ENCODE data around the gene NHSL1. TPM values are rescaled to one million over a fixed set of nuclear protein-coding genes. Genes with fewer than 3 reads are reported as not detected.

The NHSL1 gene
- total RNA-seq, 1 donor from 2014 or later: 71.3 TPM

DNA sequence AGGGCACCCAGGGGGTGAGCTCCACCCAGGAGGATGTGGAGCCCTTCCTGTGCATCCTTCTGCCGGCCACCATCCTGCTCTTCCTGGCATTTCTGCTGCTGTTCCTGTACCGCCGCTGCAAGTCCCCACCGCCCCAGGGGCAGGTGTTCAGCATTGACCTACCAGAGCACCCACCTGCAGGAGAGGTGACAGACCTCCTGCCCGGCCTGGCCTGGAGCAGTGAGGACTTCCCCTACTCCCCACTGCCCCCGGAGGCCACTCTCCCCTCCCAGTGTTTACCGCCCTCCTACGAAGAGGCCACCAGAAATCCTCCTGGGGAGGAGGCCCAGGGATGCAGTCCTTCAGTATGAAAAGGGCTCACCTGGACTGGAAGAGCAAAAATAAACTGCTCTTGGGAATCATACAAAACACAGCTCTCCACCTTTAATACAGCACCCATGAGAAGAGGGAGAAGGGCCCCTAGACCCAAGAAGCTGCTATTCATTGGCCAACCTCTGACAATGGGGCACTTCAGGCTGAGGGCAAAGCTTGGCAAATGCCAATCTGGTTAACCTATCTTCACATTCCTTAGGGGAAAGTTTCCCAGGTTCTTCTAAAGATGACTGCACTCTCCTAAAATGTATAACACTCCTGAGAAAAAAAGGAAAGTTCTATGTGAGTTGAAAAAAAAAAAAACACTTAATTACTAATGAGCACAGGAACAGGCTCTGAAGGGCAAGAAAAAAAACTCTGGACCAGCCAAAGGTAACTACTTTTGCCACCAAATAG is 116.6 kb downstream of the NHSL1 start:
- no peak for DNase-seq (ENCODE audit: low spot score in 2 of 2)
- no peak for FAIRE-seq

DNA sequence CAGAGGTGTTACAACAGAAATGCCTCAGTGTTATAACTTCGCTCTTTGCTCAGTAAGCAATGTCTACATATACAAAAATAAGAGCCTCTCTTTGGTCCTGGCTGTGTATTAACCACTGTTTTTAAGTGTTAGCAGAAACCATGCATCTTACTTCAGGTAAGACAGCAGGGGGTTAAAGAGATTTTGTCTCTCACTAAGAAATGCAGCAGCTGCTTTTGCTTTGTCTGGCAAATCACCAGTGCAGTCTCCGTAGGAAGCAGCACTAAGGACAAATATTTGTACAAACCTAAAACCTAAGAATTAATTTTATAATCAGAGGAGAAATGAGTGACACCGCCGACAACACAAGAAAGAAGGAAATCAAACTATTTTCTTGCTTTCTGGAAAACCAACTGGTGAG is 120.8 kb downstream of the NHSL1 start:
- DNase-seq (ENCODE audit: low spot score in 2 of 2): no peak
- no peak for FAIRE-seq

DNA sequence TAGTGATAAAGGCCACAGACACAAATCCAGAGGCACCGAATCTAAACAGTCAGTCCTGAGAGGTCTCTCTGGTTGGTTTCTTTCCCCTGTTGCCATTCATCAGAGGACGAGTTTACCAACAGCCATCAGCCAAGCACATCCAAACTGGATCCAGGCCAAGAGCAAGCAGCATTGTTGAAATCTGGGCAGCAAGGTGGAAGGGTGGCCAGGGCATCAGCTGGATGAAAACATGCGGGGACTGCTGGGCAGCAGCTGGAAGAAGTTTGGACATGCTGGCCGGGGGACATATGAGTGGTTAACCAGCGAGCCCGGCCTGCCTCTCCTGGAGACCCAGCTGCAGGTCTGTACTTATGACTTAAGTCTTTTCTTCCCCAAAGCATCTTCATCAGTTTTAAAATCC is 121.5 kb downstream of the NHSL1 start, which contains the start of gene SMIM28:
Gene SMIM28, plus strand, starts transcription at position 62 of the 400 bp plus-strand sequence. Its CDS starts 168 bp downstream, at position 230.
- no peak for DNase-seq (ENCODE audit: low spot score in 2 of 2)
- FAIRE-seq: no peak

DNA sequence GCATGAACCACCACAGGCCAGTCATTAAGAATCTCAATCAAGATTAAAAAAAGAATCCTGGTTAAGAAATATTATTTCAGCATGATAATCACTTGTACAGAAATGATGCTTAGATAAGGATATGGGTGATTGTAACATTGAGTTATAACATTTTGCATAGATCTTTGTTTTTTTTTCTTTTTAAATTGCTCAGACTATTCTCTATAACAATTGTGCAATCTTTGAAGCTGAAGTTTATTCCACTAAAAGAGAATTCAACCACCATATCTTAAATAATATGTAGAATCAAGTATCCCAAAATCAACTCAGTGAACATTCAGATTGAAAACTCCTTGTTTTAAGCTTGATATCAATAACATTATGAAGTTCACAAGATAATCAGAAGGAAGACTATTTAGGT is 122.3 kb downstream of the NHSL1 start:
- no peak for FAIRE-seq
- no peak for DNase-seq (ENCODE audit: low spot score in 2 of 2)

DNA sequence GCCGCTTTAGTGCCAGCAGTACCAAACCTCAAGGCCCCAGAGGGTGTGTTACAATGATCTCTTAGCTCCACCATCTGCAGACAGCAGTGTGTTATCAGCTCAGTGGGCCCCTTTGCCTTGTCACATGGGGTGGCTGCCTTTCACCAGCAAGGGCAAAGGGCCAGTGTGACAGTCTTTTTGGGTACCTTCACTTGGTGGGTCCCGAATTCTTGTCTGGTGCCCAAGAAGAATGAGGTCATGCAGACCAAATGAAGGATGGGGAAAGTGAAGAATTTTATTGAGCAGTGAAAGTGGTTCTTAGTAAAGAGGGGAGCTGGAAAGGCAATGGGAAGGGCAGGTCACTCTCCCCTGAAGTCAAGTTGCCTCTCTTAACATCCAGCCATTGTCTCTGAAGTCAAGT is 124.5 kb downstream of the NHSL1 start:
- DNase-seq (ENCODE audit: low spot score in 2 of 2) (no peak), FAIRE-seq (no peak)

DNA sequence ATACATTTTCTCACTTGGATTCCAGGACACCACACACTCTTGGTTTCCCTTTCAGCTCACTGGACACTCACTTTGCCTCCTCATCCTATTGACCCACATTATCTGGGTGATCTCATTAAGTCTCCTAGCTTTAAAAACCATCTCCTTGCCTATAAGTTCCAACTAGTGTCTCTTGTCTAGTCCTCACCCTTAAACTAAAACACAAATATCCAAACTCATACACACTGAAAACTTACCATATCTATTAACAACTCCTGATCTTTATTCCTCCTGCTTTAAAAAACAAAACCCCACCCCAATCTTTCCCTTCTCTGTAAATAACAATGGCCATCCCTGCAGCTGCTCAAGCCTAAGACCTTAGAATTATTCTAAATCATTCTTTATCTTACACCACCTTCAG is 125.1 kb downstream of the NHSL1 start:
- DNase-seq (ENCODE audit: low spot score in 2 of 2): no peak
- FAIRE-seq: no peak

DNA sequence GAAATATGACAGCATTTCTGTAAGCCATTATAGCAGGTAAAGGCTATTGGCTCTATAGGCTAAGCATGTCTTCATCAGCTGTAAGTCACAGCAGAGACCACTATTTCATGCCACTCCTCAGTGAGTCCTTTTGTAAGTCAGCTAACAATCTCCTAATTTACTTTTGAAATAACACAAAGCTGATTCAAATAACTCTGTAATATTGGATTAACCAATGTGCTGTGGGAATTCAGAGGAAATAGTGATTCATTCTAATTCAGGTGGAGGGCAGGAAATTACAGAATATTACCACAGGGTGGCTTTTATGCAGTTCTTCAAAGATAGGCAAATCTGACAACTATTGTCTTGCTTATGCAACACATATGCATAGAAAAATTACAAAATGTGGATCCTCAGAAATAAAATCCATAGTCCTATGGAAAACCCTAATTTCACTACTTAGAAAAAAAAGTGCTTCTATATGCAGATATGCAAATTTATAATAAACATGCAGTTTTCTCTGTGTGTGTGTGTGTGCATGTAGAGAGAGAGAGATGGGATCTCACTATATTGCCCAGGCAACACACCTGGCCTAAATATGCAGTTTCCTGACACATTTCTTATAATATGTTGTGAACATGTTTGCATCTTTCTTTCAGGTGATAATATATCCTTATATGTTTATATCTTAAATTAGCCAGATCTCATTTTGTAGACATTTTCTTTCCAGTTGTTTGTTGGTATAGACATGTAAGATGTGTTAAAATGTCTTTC is 126.4 kb downstream of the NHSL1 start:
- DNase-seq (ENCODE audit: low spot score in 2 of 2): no peak
- no peak for FAIRE-seq

Small RNAs within 50 kb of the gene (small RNA-seq; reads per million reads assigned to genes)
- gene AL031003.1 (not detected), gene AL391669.1 (not detected), gene MIR3145 (0.46 reads per million, percentile 34 among the genes with 10 or more reads in this experiment)

Other genes starting within 250 kb of the NHSL1 start
- gene SMIM28, start 121.6 kb downstream of the NHSL1 start, total RNA-seq: not detected
- gene HEBP2, start 95.3 kb downstream of the NHSL1 start, total RNA-seq: 4.9 TPM

Measured in frontal cortex (tissue), 4 donors.